Right renal cortex interstitium (tissue), 3 donors: ENCODE results near the gene ZSCAN2. TPM values are rescaled to one million over a fixed set of nuclear protein-coding genes. Genes with fewer than 3 reads are reported as not detected.
"Not testable (repeated sequence)": the region's sequence is repeated elsewhere in the genome, so short reads cannot be mapped to it uniquely, and the experiment has no call there.

Experiments
- DNase-seq, 3 donors: peaks; one replicate each; pipeline ENCODE4 v3.0.0-alpha.2; 2013; ENCODE audit warnings: low read depth in 3 of 3, low spot score in 2 of 3
- polyA plus RNA-seq, 3 donors: library from polyadenylated mRNA; unstranded; fragments of 120-200 nt; gene quantifications; one replicate each; pipeline ENCODE4 v1.2.1, GENCODE V29; 2013; ENCODE audit not compliant: insufficient read length in 3 of 3

Gene ZSCAN2
- polyA plus RNA-seq, 3 donors: 29.2 to 30.6 (median 30.1) TPM

GRCh38 chr15:84633311-84634227, 32.8 kb downstream of the ZSCAN2 start:
- DNase-seq: peak; percentile 27 to 58 (median 49)

- no peak for DNase-seq
Measured at GRCh38 chr15:84634228-84634837, 33.5 kb downstream of the ZSCAN2 start.

GRCh38 chr15:84638103-84638502, 37.3 kb downstream of the ZSCAN2 start:
- DNase-seq: no peak

- DNase-seq: not testable (repeated sequence)
Measured at GRCh38 chr15:84641871-84642270, 41.1 kb downstream of the ZSCAN2 start.

- DNase-seq: not testable (repeated sequence)
Measured at GRCh38 chr15:84642640-84643039, 41.8 kb downstream of the ZSCAN2 start.

- no peak for DNase-seq
Measured at GRCh38 chr15:84643838-84644237, 43.0 kb downstream of the ZSCAN2 start.

- no peak for DNase-seq
Measured at GRCh38 chr15:84645496-84645895, 44.7 kb downstream of the ZSCAN2 start.

- DNase-seq: no peak
Measured at GRCh38 chr15:84645997-84646396, 45.2 kb downstream of the ZSCAN2 start.

- no peak for DNase-seq
Measured at GRCh38 chr15:84647726-84648125, 46.9 kb downstream of the ZSCAN2 start.

- no peak for DNase-seq
Measured at GRCh38 chr15:84648539-84648938, 47.7 kb downstream of the ZSCAN2 start.

- DNase-seq: no peak
Measured at GRCh38 chr15:84649706-84650105, 48.9 kb downstream of the ZSCAN2 start.

- peak in 1 of 3 donors; percentile 18 for DNase-seq
Measured at GRCh38 chr15:84653584-84653909, 52.7 kb downstream of the ZSCAN2 start.

GRCh38 chr15:84653910-84654688, 53.3 kb downstream of the ZSCAN2 start, which contains the start of gene WDR73:
WDR73 (minus strand) TSS chr15:84654283; CDS start chr15:84654274, 9 bp downstream.
- peak; percentile 90 to 96 (median 92) for DNase-seq

- DNase-seq: peak in 2 of 3 donors; percentile 18 to 50
Measured at GRCh38 chr15:84654689-84655453, 54.1 kb downstream of the ZSCAN2 start.

GRCh38 chr15:84656972-84657371, 56.2 kb downstream of the ZSCAN2 start:
- DNase-seq: no peak

GRCh38 chr15:84657748-84658079, 56.9 kb downstream of the ZSCAN2 start:
- DNase-seq: no peak

GRCh38 chr15:84658080-84658787, 57.4 kb downstream of the ZSCAN2 start, which contains the start of gene NMB:
NMB (minus strand) TSS chr15:84658199; CDS start chr15:84658152, 47 bp downstream.
- peak; percentile 48 to 69 (median 63) for DNase-seq

- DNase-seq: no peak
Measured at GRCh38 chr15:84658788-84659411, 58.1 kb downstream of the ZSCAN2 start.
